Astrocyte of the spinal cord (primary cell): Measurements from ENCODE around the gene CHTOP.

Experiments used
- DNase-seq: peaks from one replicate; pipeline ENCODE4 v3.0.0; 2011; ENCODE audit warnings: low read depth, low spot score
- H3K4me3 ChIP-seq: 2 replicates; pipeline ENCODE4 v1.5.1; 2011; ENCODE audit warnings: low read depth, mild to moderate bottlenecking, low read length, moderate library complexity
- CTCF ChIP-seq: IDR thresholded peaks from 2 replicates; pipeline ENCODE4 v1.5.1; 2012; ENCODE audit warnings: low read depth, mild to moderate bottlenecking, low read length, inconsistent platforms
- in situ Hi-C: cut with HindIII; loops from 2 replicates; pipeline ENCODE4 v1.10.0; 2017; ENCODE audit warnings: low sequenced_read_pairs

Gene CHTOP

GRCh38 chr1:153608089-153608682 lies 25.7 kb upstream of the CHTOP start:
- in situ Hi-C loops, result no loop called here
- DNase-seq, result no peak
- peak overlapping the region; percentile 37 for H3K4me3 ChIP-seq
- TF ChIP-seq CTCF, result no peak

- peak; percentile 94 for DNase-seq
- in situ Hi-C loops, result no loop called here
Observed at GRCh38 chr1:153608742-153609584, 24.9 kb upstream of the CHTOP start.

GRCh38 chr1:153609585-153609907 lies 24.3 kb upstream of the CHTOP start:
- no peak for TF ChIP-seq CTCF
- DNase-seq, result no peak
- H3K4me3 ChIP-seq, result no peak overlapping the region
- in situ Hi-C loops, result no loop called here

More at GRCh38 chr1:153608742-153609584, 24.9 kb upstream of the CHTOP start:
- peak overlapping the region; percentile 37 for H3K4me3 ChIP-seq
- no peak for TF ChIP-seq CTCF

- DNase-seq, result peak; percentile 24
- in situ Hi-C loops, result no loop called here
- H3K4me3 ChIP-seq, result peak overlapping the region; percentile 86
- TF ChIP-seq CTCF, result no peak
Observed at GRCh38 chr1:153610334-153610733, 23.5 kb upstream of the CHTOP start.

GRCh38 chr1:153610811-153611301 lies 23.0 kb upstream of the CHTOP start:
- peak; percentile 37 for DNase-seq
- TF ChIP-seq CTCF, result no peak
- peak overlapping the region; percentile 86 for H3K4me3 ChIP-seq
- in situ Hi-C loops, result no loop called here

GRCh38 chr1:153611356-153611755 lies 22.5 kb upstream of the CHTOP start:
- TF ChIP-seq CTCF, result no peak
- H3K4me3 ChIP-seq, result peak overlapping the region; percentile 86
- DNase-seq, result no peak
- in situ Hi-C loops, result no loop called here
